Keratinocyte (primary cell): ENCODE measurements around the gene TCERG1L. TPM values are rescaled to one million over a fixed set of nuclear protein-coding genes. Genes with fewer than 3 reads are reported as not detected.

Source experiments
- DNase-seq: peaks from one replicate; pipeline ENCODE4 v3.0.0-alpha.2; 2011; ENCODE audit warnings: low read depth, missing footprints, low spot score
- FAIRE-seq: peaks from 2 replicates; lab custom pipeline; 2011; peaks lifted over from hg19 to GRCh38; lab: Jason Lieb, UNC
- H2AFZ ChIP-seq: 2 replicates; pipeline ENCODE4 v1.6.0; 2012; ENCODE audit warnings: low read length, control low read depth, inconsistent platforms; ENCODE audit not compliant: control insufficient read depth
- H3K27ac ChIP-seq: 2 replicates; pipeline ENCODE4 v1.5.1; 2011; ENCODE audit warnings: low read length; ENCODE audit not compliant: control insufficient read depth, insufficient read depth
- H3K27me3 ChIP-seq: 3 replicates; pipeline ENCODE4 v1.6.0; 2011; ENCODE audit warnings: low read length; ENCODE audit not compliant: control insufficient read depth, insufficient read depth; ENCODE audit errors: extremely low read depth
- H3K36me3 ChIP-seq, 2 experiments: 2 replicates in 1 of 2; 3 replicates in 1 of 2; pipeline ENCODE4 v1.5.1; 2011; ENCODE audit warnings: low read length in 2 of 2, mild to moderate bottlenecking in 1 of 2; ENCODE audit not compliant: control insufficient read depth in 2 of 2, insufficient read depth in 2 of 2; ENCODE audit errors: extremely low read depth in 1 of 2
- H3K4me1 ChIP-seq: 3 replicates; pipeline ENCODE4 v1.5.1; 2011; ENCODE audit warnings: low read length; ENCODE audit not compliant: control insufficient read depth, insufficient read depth; ENCODE audit errors: extremely low read depth
- H3K4me2 ChIP-seq: 3 replicates; pipeline ENCODE4 v1.6.0; 2011; ENCODE audit warnings: low read depth, low read length; ENCODE audit not compliant: control insufficient read depth, insufficient read depth; ENCODE audit errors: extremely low read depth
- H3K4me3 ChIP-seq, 3 experiments: fragments of 200-600 bp in 1 of 3; sonication (generic) in 1 of 3; 2 replicates in 2 of 3; 3 replicates in 1 of 3; pipeline ENCODE4 v1.5.1; 2011 to 2016; ENCODE audit warnings: low read length in 3 of 3, mild to moderate bottlenecking in 3 of 3, control low read depth in 2 of 3, inconsistent platforms in 1 of 3, low read depth in 1 of 3, mixed read lengths in 1 of 3, mixed run types in 1 of 3, moderate library complexity in 1 of 3; ENCODE audit not compliant: control insufficient read depth in 2 of 3, insufficient read depth in 2 of 3; ENCODE audit errors: extremely low read depth in 1 of 3
- H3K79me2 ChIP-seq: 2 replicates; pipeline ENCODE4 v1.6.0; 2012; ENCODE audit warnings: low read length; ENCODE audit not compliant: control insufficient read depth, insufficient read depth
- H3K9ac ChIP-seq: 3 replicates; pipeline ENCODE4 v1.6.0; 2011; ENCODE audit warnings: low read length; ENCODE audit not compliant: control insufficient read depth, insufficient read depth; ENCODE audit errors: extremely low read depth
- H3K9me1 ChIP-seq: 3 replicates; pipeline ENCODE4 v1.6.0; 2011; ENCODE audit warnings: low read length; ENCODE audit not compliant: control insufficient read depth, insufficient read depth; ENCODE audit errors: extremely low read depth
- H3K9me3 ChIP-seq: 2 replicates; pipeline ENCODE4 v1.5.1; 2012; ENCODE audit warnings: low read depth, low read length; ENCODE audit not compliant: control insufficient read depth
- H4K20me1 ChIP-seq: 3 replicates; pipeline ENCODE4 v1.6.0; 2011; ENCODE audit warnings: low read length; ENCODE audit not compliant: control insufficient read depth, insufficient read depth; ENCODE audit errors: extremely low read depth
- CTCF ChIP-seq, 3 experiments: IDR thresholded peaks in 1 of 3; conservative IDR thresholded peaks in 1 of 3; optimal IDR thresholded peaks in 1 of 3; 2 replicates in 2 of 3; 3 replicates in 1 of 3; pipeline versions ENCODE3 to v1.5.1; 2011; ENCODE audit warnings: low read length in 3 of 3, mild to moderate bottlenecking in 3 of 3, moderate library complexity in 2 of 3, control low read depth in 1 of 3, inconsistent platforms in 1 of 3; ENCODE audit not compliant: insufficient read depth in 2 of 3; ENCODE audit errors: extremely low read depth in 1 of 3
- EZH2 ChIP-seq: IDR thresholded peaks from one replicate; pipeline ENCODE4 v1.6.1; 2012; ENCODE audit warnings: inconsistent platforms, mild to moderate bottlenecking, low read length, moderate library complexity
- dilution Hi-C: fragments of 300-500 bp; cut with MboI; formaldehyde crosslinking; loops from one replicate; pipeline ENCODE4 v1.7.0; 2020; ENCODE audit warnings: low sequenced_read_pairs; ENCODE audit not compliant: extremely low pct_ligation_motif_present
- polyA plus RNA-seq, 5 experiments: library from polyadenylated mRNA; depleted of rRNA in 3 of 5; stranded (reverse) in 3 of 5; stranded (forward) in 1 of 5; unstranded in 1 of 5; fragments of >200 nt; gene quantifications; 1 replicate in 1 of 5; 2 replicates in 3 of 5; 3 replicates in 1 of 5; pipeline versions ENCODE4 v1.2.1 to v1.2.3, GENCODE V29; 2011 to 2012; ENCODE audit warnings: missing spikeins in 2 of 5, low read depth in 1 of 5, low replicate concordance in 1 of 5

Gene TCERG1L
- polyA plus RNA-seq, 1 donor (not counting 4 experiments of a cell fraction or from before 2014, with no cell fraction given) = not detected

- Histone ChIP-seq H3K79me2 (no peaks in the 10 kb centered on the region), H3K9ac (no peak overlapping the region), H4K20me1 (no peaks in the 10 kb centered on the region), H3K9me1 (no peaks in the 10 kb centered on the region), H3K9me3 (peaks cover 9% of the 10 kb centered on the region), H3K4me2 (no peak overlapping the region), H3K27ac (no peak overlapping the region), H3K36me3 (no peaks in the 10 kb centered on the region), H3K27me3 (no peaks in the 10 kb centered on the region), H3K4me1 (no peaks in the 10 kb centered on the region), H3K4me3 (no peak overlapping the region), H2AFZ (no peak overlapping the region)
- FAIRE-seq (no peak), DNase-seq (no peak)
- TF ChIP-seq CTCF (optimal IDR thresholded peaks at IDR 0.05 in 1 of 3, IDR thresholded peaks at IDR 0.05 in 1 of 3, conservative IDR thresholded peaks at IDR 0.05 in 1 of 3; ENCODE audit: extremely low read depth in 1 of 3, insufficient read depth in 2 of 3, low read length in 3 of 3) (no peak), EZH2 (no peak)
- dilution Hi-C loops = no loop called here
Measured at GRCh38 chr10:131355056-131355455, 43.5 kb upstream of the TCERG1L start.

- no peaks in the 10 kb centered on the region for H3K27me3 ChIP-seq
- H3K9me1 ChIP-seq = no peaks in the 10 kb centered on the region
- H3K4me1 ChIP-seq = no peaks in the 10 kb centered on the region
- H3K4me2 ChIP-seq = no peak overlapping the region
- no peaks in the 10 kb centered on the region for H4K20me1 ChIP-seq
- FAIRE-seq (no peak), DNase-seq (no peak)
- no peak for TF ChIP-seq CTCF (optimal IDR thresholded peaks at IDR 0.05 in 1 of 3, IDR thresholded peaks at IDR 0.05 in 1 of 3, conservative IDR thresholded peaks at IDR 0.05 in 1 of 3; ENCODE audit: extremely low read depth in 1 of 3, insufficient read depth in 2 of 3, low read length in 3 of 3)
- no peak for TF ChIP-seq EZH2
- H3K4me3 ChIP-seq = no peak overlapping the region
- H3K36me3 ChIP-seq = no peaks in the 10 kb centered on the region
- no peak overlapping the region for H2AFZ ChIP-seq
- H3K79me2 ChIP-seq = no peaks in the 10 kb centered on the region
- no peak overlapping the region for H3K27ac ChIP-seq
- peaks cover 12% of the 10 kb centered on the region for H3K9me3 ChIP-seq
- dilution Hi-C loops = no loop called here
- no peak overlapping the region for H3K9ac ChIP-seq
Measured at GRCh38 chr10:131354380-131354779, 42.9 kb upstream of the TCERG1L start.
